ENCODE results near the gene NIPAL1. TPM values are rescaled to one million over a fixed set of nuclear protein-coding genes. Genes with fewer than 3 reads are reported as not detected.
"Not testable (repeated sequence)": the region's sequence is repeated elsewhere in the genome, so short reads cannot be mapped to it uniquely, and the experiment has no call there.

NIPAL1 gene
- total RNA-seq, result 0.43 TPM
- long read RNA-seq, full-length matches to known transcripts, result 1 of 2 reads
- long read RNA-seq, partial matches to known transcripts, result 0 of 2 reads
- long read RNA-seq, other reads (novel, unspliced or antisense), result 1 of 2 reads

DNA sequence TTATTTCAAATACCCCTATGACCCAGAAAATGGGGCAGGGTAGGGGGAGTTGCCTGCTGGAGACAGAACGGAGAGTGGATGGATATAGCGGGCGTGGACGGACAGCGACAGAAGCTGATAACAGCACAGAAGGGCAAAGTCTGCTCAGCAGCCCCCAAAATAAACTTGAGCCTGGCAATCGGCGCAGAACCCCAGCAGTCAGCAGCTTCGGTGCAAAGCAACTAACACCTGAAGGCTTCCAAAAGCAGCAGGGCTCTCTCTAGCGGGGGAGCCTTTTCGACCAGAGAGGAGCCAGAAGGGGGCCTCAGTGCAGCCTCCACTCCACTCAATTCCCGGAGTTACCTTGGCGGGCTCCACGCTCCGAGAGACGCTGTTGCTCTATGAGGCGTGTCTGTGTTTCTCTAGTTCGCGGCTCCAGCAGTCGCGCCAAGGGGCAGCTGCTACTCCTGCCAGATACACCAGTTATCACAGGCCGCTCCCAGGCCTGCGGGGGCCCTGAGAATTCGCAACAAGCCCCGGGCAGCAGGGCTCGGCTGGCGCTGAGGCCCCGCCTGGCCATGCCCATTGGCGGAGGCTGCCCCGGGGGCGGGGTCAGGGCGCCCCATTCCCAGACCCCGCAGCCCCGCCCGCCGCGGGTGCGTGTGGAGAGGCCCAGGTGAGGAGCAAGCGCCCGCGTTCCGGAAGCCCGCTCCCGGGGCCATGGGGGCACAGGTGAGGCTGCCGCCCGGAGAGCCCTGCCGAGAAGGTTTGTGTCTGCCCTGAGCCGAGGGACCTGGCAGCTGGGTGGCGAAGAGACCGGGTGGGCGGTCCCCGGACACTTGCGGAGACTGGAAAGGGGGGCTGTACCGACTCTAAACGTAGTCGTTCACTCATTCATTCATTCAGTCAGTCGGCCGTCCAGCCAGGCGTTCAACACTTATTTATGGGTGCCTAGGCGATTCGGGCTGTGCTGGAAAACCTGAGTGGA is at the start of gene NIPAL1, which contains the start of gene CNGA1:
NIPAL1 (plus strand) TSS at position 632 of the 967 bp plus-strand sequence; CDS start at position 700, 68 bp downstream.
CNGA1 (minus strand) TSS at position 541 of the 967 bp plus-strand sequence. CDS start 63,992 bp downstream, outside the sequence.
- peak; percentile 85 for DNase-seq
- intact Hi-C loops (cut with DNase I), result no loop called here
- peak; percentile 99 for ATAC-seq (ENCODE audit: poor library complexity)

DNA sequence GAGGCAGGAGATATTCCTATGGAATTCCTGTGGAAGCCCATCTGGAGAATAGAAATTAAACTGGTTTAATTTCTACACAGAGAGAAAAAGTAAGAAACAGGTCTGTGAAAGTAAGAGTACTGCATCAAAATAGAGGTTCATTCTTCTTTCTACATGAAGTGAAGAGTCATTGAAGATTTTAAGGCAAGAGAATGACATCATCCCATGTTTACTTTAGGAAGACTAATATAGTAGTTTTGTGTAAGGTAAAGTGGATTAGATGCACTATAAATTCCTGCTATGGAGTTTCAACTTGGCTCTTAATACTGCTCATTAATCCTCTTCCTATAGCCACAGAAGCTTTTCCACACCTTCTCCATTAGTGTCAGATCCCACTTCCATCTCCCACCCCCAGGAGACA is 47.7 kb upstream of the NIPAL1 start:
- intact Hi-C loops (cut with DNase I), result no loop called here
- DNase-seq (no peak), ATAC-seq (ENCODE audit: poor library complexity) (no peak)

DNA sequence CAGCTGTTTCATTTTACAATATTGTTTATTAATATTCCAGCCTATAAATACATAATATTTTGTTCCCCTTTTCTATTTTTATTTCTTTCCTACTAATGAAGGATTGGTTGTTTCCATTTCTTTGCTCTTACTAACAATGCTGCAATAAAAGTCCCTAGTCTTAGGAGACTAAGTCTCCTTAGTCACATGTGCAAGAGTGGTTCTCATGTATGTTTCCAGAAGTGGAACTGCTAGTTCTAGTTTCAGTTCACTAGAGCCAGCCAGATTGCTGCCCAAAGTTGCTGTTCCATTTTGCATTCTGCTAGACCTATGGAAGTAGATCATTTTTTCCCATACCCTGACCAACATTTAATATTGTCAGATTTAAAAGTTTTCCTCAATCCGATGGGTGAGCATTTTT is 44.4 kb upstream of the NIPAL1 start:
- ATAC-seq (ENCODE audit: poor library complexity), result no peak
- DNase-seq, result no peak
- intact Hi-C loops (cut with DNase I), result no loop called here

DNA sequence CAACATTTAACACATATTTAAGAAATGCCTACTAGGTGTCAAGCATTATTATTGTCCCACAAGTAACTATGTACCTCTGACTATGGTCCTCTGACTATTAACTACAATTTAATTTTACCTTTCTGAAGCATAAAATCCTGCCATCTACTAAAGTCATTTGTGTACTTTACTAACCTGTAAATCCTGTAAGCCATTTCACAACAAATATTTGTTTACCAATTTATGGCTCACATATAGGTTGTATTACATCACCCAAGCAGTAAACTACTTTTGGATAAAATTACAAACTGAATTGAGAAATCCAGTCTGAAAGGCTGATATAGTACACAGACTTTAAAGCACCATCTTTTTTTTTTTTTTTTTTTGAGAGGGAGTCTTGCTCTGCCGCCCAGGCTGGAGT is 43.9 kb upstream of the NIPAL1 start:
- intact Hi-C loops (cut with DNase I), result no loop called here
- DNase-seq (no peak), ATAC-seq (ENCODE audit: poor library complexity) (no peak)

DNA sequence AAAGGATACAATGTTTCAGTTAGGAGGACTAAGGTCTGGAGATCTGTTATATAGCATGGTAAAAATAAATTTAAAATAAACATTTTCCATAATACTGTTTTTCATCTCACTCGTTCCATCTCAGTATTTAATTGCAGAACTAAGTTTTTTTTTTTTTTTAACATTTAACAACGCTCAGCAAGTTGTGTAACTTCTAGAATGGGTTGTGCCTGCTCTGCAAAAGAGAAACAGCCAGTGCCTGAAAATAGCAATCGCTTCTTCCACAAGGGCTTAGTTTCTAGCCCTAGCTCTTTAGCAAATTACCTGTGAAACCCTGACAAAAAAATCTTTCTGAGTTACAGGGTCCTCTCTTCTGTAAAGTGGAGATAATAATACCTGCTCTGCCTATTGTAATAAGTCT is 42.0 kb upstream of the NIPAL1 start:
- DNase-seq, result no peak
- intact Hi-C loops (cut with DNase I), result no loop called here
- ATAC-seq (ENCODE audit: poor library complexity), result no peak

DNA sequence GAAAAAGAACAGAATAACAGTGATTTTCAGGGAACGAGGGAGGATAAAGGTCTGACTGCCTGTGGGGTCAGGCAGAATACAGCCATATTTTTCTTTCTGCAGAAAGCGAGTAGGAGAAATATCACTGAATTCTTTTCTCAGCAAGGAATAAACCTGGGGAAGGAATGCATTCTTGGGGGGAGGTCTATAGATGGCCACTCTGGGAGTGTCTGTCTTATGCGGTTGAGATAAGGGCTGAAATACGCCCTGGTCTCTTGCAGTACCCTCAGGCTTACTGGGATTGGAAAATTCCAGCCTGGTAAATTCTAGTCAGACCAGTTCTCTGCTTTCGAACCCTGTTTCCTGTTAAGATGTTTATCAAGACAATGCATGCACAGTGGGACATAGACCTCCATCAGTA is 26.4 kb upstream of the NIPAL1 start:
- intact Hi-C loops (cut with DNase I), result no loop called here
- ATAC-seq (ENCODE audit: poor library complexity) (no peak), DNase-seq (no peak)

DNA sequence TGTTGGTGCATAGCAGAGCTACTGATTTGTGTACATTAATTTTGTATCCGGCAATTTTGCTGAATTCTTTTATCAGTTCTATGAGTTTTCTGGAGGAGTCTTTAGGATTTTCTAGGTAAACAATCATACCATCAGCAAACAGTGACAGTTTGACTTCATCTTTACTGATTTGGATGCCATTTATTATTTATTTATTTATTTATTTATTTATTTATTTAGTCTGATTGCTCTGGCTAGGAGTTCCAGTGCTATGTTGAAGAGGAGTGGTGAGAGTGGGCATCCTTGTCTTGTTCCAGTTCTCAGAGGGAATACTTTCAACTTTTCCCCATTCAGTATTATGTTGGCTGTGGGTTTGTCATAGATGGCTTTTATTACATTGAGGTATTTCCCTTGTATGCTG is 24.1 kb upstream of the NIPAL1 start:
- DNase-seq; ATAC-seq (ENCODE audit: poor library complexity); intact Hi-C loops (cut with DNase I): not testable (repeated sequence)

DNA sequence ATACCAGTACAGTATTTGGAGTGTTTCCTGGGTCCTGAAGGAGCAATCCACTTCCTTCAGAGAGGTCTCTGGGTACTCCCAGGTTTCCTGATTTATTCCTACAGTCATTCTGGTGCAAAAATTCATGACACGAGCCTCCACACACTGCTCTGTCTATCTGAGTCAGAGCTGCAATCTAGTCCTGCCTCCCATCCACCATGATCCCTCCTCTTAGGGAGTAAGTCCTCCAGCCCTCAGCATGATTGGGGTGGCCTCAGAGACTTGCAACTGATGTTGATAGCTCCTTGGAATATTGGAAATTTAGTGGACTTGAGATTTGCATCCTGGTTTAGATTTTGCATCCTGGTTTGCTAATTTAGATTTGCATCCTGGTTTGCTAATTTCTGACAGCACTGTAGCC is 20.6 kb upstream of the NIPAL1 start:
- intact Hi-C loops (cut with DNase I), result no loop called here
- no peak for DNase-seq
- no peak for ATAC-seq (ENCODE audit: poor library complexity)

DNA sequence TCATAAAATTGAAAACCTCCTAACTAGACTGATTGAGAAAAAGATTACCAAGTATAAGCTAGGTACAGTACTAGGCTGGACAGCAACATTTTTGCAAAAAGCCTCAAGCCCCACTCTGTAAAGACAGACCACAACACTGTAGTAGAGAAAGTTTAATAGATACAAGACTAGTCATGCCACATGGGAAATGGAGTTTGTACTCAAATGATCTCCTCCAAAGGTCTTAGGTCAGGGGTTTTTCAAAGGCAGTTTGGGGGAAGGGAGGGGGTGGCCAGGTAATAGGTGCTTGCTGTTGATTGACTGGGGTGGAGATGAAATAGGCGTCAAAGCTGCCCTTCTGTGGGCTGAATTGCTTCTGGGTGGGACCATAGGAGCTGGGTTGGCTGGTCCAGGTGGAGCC is 14.3 kb upstream of the NIPAL1 start:
- intact Hi-C loops (cut with DNase I), result no loop called here
- ATAC-seq (ENCODE audit: poor library complexity) (no peak), DNase-seq (no peak)

DNA sequence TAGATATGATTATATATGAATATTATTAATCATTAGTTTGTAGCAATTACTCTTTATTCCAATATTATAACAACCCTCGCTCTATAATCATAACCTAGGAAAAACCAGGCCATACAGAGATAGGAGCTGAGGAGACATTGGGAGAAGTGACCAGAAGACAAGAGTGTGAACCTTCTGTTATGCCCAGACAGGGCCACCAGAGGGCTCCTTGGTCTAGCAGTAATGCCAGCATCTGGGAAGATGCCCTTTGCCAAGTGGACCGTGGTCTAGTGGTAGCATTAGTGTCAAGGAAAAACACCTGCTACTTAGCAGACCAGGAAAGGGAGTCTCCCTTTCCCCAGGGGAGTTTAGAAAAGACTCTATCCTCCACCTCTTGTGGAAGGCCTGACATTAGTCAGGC is 13.0 kb upstream of the NIPAL1 start:
- intact Hi-C loops (cut with DNase I); ATAC-seq (ENCODE audit: poor library complexity): not testable (repeated sequence)
- DNase-seq, result peak; percentile 59

DNA sequence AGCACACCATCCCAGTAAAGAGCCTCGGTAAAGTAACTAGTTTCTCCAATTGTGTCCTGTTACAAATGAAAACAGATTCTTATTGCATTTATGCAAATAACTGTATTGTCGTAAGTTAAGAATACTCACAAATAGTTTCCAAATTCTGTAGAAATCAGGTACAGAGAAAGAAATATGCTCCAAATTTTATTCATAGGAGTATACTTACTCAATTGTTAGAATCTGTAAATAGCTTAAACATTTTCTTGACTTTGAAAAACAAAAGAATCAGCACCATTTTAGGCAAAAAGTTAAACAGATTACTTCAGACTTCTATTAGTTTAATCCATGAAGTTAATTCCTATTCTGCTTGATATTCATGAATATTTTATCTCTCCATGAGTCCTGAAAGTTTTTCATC is 10.8 kb upstream of the NIPAL1 start:
- intact Hi-C loops (cut with DNase I), result no loop called here
- no peak for DNase-seq
- ATAC-seq (ENCODE audit: poor library complexity), result no peak

DNA sequence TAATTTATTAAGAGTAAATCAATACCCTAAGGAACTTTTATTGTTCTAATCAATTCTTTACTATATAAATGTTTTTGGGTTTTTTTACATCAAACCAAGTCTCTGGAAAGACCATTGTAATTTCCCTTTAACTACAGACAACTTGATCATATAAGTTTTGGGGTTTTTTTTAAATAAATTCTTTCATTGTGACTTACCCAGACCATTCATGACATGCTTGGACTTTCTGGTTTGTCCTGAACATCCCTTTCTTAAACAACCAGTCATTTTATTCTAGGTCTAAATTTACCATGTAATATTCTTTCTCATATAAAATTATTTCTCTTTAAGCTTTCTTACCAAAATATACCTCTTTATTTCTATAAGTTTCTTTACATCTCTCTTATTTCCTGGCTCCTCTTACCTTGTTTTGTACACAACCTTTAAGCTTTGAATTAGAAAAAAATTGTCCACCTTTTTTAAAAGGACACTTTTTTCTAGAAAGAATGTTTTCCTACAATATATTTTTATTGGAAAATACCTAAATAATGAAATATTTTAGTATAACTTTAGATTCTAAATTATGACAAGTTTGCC is 8.5 kb upstream of the NIPAL1 start:
- intact Hi-C loops (cut with DNase I), result no loop called here
- DNase-seq (no peak), ATAC-seq (ENCODE audit: poor library complexity) (no peak)

DNA sequence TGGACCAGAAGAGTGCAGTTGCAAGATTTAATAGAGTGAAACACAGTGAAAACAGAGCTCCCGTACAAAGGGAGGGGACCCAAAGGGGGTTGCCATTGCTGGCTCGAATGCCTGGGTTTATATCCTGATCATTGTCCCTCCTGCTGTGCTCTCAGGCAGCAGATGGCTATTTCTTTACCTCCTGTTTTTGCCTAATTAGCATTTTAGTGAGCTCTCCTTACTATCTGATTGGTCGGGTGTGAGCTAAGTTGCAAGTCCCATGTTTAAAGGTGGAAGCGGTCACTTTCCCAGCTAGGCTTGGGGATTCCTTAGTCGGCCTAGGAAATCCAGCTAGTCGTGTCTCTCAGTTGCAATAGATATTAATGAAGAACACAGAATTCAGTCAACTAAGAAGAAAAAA is 5.7 kb upstream of the NIPAL1 start:
- intact Hi-C loops (cut with DNase I), result loop anchor here (5.0 kb wide), 1 partner anchor 76 kb away; no protein-coding TSS in a partner anchor
- ATAC-seq (ENCODE audit: poor library complexity); DNase-seq: not testable (repeated sequence)

DNA sequence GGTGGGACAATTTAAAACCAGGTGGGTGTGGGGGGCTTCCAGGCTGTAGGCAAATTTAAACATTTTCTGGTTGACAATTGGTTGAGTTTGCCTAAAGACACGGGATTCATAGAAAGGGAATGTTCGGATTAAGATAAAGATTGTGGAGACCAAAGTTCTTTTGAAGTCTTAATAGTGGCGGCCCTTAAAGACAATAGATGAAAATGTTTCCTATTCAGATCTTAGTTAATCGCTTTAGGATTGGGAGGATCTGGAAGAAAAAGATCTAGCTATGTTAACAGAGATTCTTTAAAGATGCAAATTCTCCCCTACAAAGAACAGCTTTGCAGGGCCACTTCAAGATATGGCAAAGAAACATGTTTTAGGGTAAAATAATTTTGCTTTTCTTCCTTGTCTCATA is 4.8 kb upstream of the NIPAL1 start:
- intact Hi-C loops (cut with DNase I), result loop anchor here (5.0 kb wide), 1 partner anchor 76 kb away; no protein-coding TSS in a partner anchor
- DNase-seq (no peak), ATAC-seq (ENCODE audit: poor library complexity) (no peak)

DNA sequence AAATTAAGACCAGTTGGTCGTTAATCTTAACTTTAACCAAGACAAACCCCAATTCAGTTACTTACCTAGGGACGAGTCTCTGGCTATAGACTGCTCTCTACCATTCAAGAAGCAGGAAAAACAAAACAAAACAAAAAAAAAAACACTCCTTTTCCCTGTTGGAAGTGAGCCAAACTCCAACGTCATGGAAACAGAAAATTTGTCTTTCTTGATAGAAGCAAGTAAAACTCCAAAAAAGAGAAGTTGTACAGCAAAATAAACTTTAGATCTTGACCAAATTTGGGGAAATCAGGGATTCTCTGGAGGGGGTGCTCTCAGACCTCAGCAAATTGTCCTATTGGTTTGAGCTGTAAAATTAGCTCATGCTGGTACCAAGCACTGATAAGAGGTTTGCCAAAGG is 3.7 kb upstream of the NIPAL1 start:
- DNase-seq (no peak), ATAC-seq (ENCODE audit: poor library complexity) (no peak)
- intact Hi-C loops (cut with DNase I), result loop anchor here (5.0 kb wide), 1 partner anchor 74 kb away; no protein-coding TSS in a partner anchor

DNA sequence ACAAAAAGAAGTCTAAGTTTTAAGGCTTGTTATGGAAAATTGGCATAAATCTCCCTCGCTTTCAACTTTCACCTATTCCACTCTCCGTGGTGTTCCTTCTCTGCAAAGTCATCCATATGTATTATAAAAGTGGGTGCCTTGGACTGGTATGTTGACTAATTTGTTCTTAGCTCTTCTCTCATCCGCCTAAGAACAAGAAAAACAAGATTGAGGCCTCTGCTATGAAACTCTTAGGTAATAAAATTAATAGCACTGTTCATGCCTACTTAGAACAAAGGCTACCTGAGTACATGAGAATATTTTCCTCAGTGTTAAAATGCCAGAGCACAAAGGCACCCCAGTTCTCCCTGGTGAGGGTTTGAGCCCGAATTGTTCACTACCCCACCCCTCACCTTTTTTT is 1.4 kb upstream of the NIPAL1 start:
- intact Hi-C loops (cut with DNase I), result no loop called here
- ATAC-seq (ENCODE audit: poor library complexity) (no peak), DNase-seq (no peak)

DNA sequence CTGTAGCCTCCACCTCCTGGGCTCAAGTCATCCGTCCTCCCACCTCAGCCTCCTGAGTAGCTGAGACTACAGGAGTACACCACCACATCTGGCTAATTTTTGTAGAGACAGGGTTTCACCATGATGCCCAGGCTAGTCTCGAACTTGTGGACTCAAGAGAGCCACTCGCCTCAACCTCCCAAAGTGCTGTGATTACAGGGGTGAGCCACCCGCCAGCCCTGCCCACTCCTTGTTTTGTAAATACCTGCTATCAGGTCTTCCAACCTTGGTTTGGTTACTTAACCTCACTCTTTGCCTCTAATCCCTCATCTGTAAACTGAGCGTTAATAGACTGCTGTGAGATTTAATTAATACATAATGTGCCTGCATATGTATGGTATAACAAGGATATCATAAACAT is 894 bp upstream of the NIPAL1 start:
- ATAC-seq (ENCODE audit: poor library complexity) (no peak), DNase-seq (no peak)
- intact Hi-C loops (cut with DNase I), result no loop called here

DNA sequence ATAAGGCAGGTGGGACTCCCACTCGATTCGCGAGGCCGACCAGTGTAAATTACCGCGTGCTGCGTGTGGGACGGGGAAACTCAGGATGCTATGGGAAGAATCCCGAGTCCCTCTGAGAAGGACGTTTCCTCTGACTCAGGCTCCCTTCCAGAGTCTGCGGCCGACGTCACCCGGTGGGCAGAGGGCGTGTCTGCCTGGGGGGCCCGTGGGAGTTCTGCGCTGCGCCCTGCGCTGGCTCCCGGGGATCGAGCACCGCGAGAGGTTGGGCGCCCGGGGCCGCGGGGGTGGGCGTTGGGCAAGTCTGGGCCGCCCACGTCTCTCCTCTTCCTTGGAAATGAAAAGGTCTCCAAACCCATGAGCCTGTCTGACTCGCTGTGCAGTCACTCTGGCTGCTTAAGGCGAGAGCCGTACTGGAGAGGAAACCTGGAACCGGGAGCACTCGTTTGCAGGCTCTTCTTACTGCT is 568 bp downstream of the NIPAL1 start:
- intact Hi-C loops (cut with DNase I), result no loop called here
- DNase-seq, result peak; percentile 42
- peak; percentile 34 for ATAC-seq (ENCODE audit: poor library complexity)

DNA sequence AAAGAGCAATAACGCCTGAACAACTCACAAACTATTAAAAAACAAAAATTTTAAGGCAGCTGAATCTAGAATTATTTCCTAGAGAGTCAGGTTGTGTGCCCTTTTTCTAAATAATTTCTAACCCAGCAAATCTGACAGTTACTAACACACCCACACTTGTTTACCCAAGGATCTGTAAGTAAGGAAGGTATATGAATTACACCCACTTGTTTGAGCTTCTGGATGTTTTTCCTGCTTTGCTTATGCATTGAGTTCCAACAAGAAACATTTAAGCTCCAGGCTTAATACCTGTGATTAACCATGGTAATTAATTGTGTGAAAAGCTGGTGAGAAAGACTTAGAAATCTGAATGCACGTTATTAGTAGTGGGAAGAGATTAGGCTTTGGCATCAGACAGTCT is 1.5 kb downstream of the NIPAL1 start:
- no peak for ATAC-seq (ENCODE audit: poor library complexity)

DNA sequence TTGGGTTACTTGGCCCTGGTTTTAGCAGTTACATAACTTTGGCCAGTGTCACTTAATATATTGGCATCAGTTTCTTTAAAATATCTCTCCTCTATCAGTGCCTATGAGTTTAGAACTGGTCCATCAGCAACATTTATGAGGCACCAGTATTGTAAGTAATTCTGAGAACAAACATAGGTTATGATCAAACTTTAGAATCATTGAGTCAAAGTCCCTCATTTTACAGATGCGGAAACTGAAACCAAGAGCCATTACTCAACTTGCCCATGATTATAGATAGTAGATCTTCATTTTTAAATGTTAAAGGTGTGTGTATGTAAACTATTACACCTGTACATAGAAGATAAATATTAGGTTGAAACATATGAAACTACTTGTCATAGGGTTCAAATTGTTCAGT is 4.5 kb downstream of the NIPAL1 start:
- intact Hi-C loops (cut with DNase I), result no loop called here
- ATAC-seq (ENCODE audit: poor library complexity), result no peak

More for the DNA sequence above, 1.5 kb downstream of the NIPAL1 start:
- DNase-seq, result no peak
- intact Hi-C loops (cut with DNase I), result no loop called here

More for the DNA sequence above, 4.5 kb downstream of the NIPAL1 start:
- no peak for DNase-seq
